OCI-LY7 (cell line): ENCODE results near the gene ZNF117. TPM values are rescaled to one million over a fixed set of nuclear protein-coding genes. Genes with fewer than 3 reads are reported as not detected.

Source experiments
- BruUV-seq: library from RNA; stranded (reverse); fragments of 400-500 nt; replicated peaks from 2 replicates; lab custom pipeline; 2021; lab: Mats Ljungman, UMichigan
- CTCF ChIA-PET: fragments of 300-600 bp; sonication (Branson Sonifier 250); formaldehyde crosslinking; loops from one replicate; lab custom pipeline; 2022; ENCODE audit warnings: antibody characterized with exemption; ENCODE audit not compliant: unreplicated experiment; lab: Charles Lee
- POLR2A ChIA-PET: fragments of 300-600 bp; sonication (Branson Sonifier 250); formaldehyde crosslinking; loops from one replicate; lab custom pipeline; 2022; ENCODE audit warnings: antibody characterized with exemption; lab: Charles Lee
- DNase-seq: peaks from one replicate; pipeline ENCODE4 v3.0.0-alpha.2; 2015; ENCODE audit warnings: low spot score
- H2AFZ ChIP-seq: fragments of 200-600 bp; sonication (generic), shearing (Covaris generic); 2 replicates; pipeline ENCODE4 v1.6.1; 2014; ENCODE audit warnings: mild to moderate bottlenecking, antibody characterized with exemption, low read length, moderate library complexity
- H3K27ac ChIP-seq: fragments of 200-600 bp; sonication (generic); 2 replicates; pipeline ENCODE4 v1.5.1; 2014; ENCODE audit warnings: mixed run types, low read depth, mild to moderate bottlenecking, moderate library complexity, low read length, inconsistent platforms; ENCODE audit not compliant: poor library complexity, severe bottlenecking
- H3K36me3 ChIP-seq: fragments of 200-600 bp; sonication (generic); 2 replicates; pipeline ENCODE4 v1.6.1; 2014; ENCODE audit warnings: mild to moderate bottlenecking, antibody characterized with exemption, low read length, moderate library complexity, mixed read lengths; ENCODE audit not compliant: insufficient read depth
- H3K4me1 ChIP-seq: fragments of 200-600 bp; sonication (generic); 2 replicates; pipeline ENCODE4 v1.5.1; 2014; ENCODE audit warnings: mild to moderate bottlenecking, low read length; ENCODE audit not compliant: insufficient read depth, poor library complexity, severe bottlenecking
- H3K4me2 ChIP-seq: fragments of 200-600 bp; sonication (generic); 2 replicates; pipeline ENCODE4 v1.6.1; 2014; ENCODE audit warnings: mild to moderate bottlenecking, low read length
- H3K4me3 ChIP-seq: fragments of 200-600 bp; sonication (generic); 2 replicates; pipeline ENCODE4 v1.5.1; 2014; ENCODE audit warnings: mild to moderate bottlenecking, low read depth, low read length; ENCODE audit not compliant: poor library complexity, severe bottlenecking
- H3K79me2 ChIP-seq: fragments of 200-600 bp; sonication (generic); 2 replicates; pipeline ENCODE4 v1.6.1; 2016; ENCODE audit warnings: low read depth, mild to moderate bottlenecking, low read length, moderate library complexity, mixed read lengths; ENCODE audit not compliant: insufficient read depth
- H3K9me2 ChIP-seq: fragments of 200-600 bp; sonication (generic); 2 replicates; pipeline ENCODE4 v1.6.1; 2016; ENCODE audit warnings: mild to moderate bottlenecking, low read length, mixed read lengths; ENCODE audit not compliant: insufficient read depth
- H3K9me3 ChIP-seq: fragments of 200-600 bp; sonication (generic); 2 replicates; pipeline ENCODE4 v1.6.1; 2014; ENCODE audit warnings: mild to moderate bottlenecking, mixed run types, low read length, mixed read lengths
- H4K20me1 ChIP-seq: fragments of 200-600 bp; sonication (generic); 2 replicates; pipeline ENCODE4 v1.6.1; 2014; ENCODE audit warnings: mild to moderate bottlenecking, antibody characterized with exemption, low read length, moderate library complexity, mixed read lengths; ENCODE audit not compliant: insufficient read depth
- CTCF ChIP-seq: fragments of 200-600 bp; sonication (generic); conservative IDR thresholded peaks from 2 replicates; pipeline ENCODE4 v1.5.1; 2014; ENCODE audit warnings: mild to moderate bottlenecking, antibody characterized with exemption, low read length, moderate library complexity, mixed read lengths
- EZH2phosphoT487 ChIP-seq: fragments of 200-600 bp; sonication (generic); IDR thresholded peaks from 2 replicates; pipeline ENCODE4 v1.6.1; 2018; ENCODE audit warnings: low read depth, borderline replicate concordance, mild to moderate bottlenecking, mixed run types, antibody characterized with exemption, low read length, moderate library complexity, mixed read lengths
- intact Hi-C: fragments of 100-400 bp; cut with micrococcal nuclease; formaldehyde crosslinking; loops from one replicate; pipeline ENCODE4 v1.10.0; 2022; ENCODE audit not compliant: unreplicated experiment
- total RNA-seq, 2 experiments: library from RNA; depleted of rRNA in 1 of 2; stranded (reverse); fragments of >200 nt in 1 of 2; shearing (Covaris generic) in 1 of 2; gene quantifications; 2 replicates each; pipeline ENCODE4 v1.2.3, GENCODE V29; 2014 to 2022

ZNF117 gene
- total RNA-seq, 2 experiments from 2014 or later = 19.5 to 32.8 TPM

GRCh38 chr7:65004575-65004974, 13.7 kb upstream of the ZNF117 start:
- peaks cover 54% of the 10 kb centered on the region for H3K36me3 ChIP-seq
- H3K79me2 ChIP-seq = peaks cover 61% of the 10 kb centered on the region
- BruUV-seq = no TSS peak
- CTCF ChIA-PET = interaction anchor here (0.5 kb wide), 1 partner anchor 99 kb away, joined by 3 read pairs; no protein-coding TSS in a partner anchor
- no peak overlapping the region for H3K27ac ChIP-seq
- no peak for DNase-seq
- POLR2A ChIA-PET = interaction anchor here (0.6 to 0.7 kb wide), 3 partner anchors 27 to 238 kb away, joined by 4 to 5 read pairs (median 5); no protein-coding TSS in a partner anchor
- no peaks in the 10 kb centered on the region for H3K9me2 ChIP-seq
- H2AFZ ChIP-seq = no peak overlapping the region
- peak overlapping the region; percentile 82 for H3K4me2 ChIP-seq
- peaks cover 46% of the 10 kb centered on the region for H3K4me1 ChIP-seq
- H4K20me1 ChIP-seq = no peaks in the 10 kb centered on the region
- TF ChIP-seq CTCF = no peak
- no peak for TF ChIP-seq EZH2phosphoT487
- intact Hi-C loops = no loop called here
- peak overlapping the region; percentile 94 for H3K4me3 ChIP-seq
- peaks cover 28% of the 10 kb centered on the region for H3K9me3 ChIP-seq

- no TSS peak for BruUV-seq
- H3K79me2 ChIP-seq = peaks cover 61% of the 10 kb centered on the region
Observed at GRCh38 chr7:65002972-65003585, 12.2 kb upstream of the ZNF117 start.

More at GRCh38 chr7:65002972-65003585, 12.2 kb upstream of the ZNF117 start:
- DNase-seq = no peak
- Histone ChIP-seq H3K4me2 (no peak overlapping the region), H3K9me2 (no peaks in the 10 kb centered on the region), H3K36me3 (peaks cover 69% of the 10 kb centered on the region), H3K9me3 (peaks cover 38% of the 10 kb centered on the region), H2AFZ (no peak overlapping the region), H3K27ac (no peak overlapping the region), H3K4me3 (no peak overlapping the region), H3K4me1 (peaks cover 58% of the 10 kb centered on the region), H4K20me1 (no peaks in the 10 kb centered on the region)
- intact Hi-C loops = no loop called here
- ChIA-PET POLR2A (interaction anchor here (0.6 to 1.8 kb wide), 5 partner anchors 14 to 218 kb away, joined by 3 to 5 read pairs (median 4); no protein-coding TSS in a partner anchor), CTCF (no interaction called here)
- TF ChIP-seq CTCF (no peak), EZH2phosphoT487 (no peak)
